Measurements from ENCODE around the gene POLE3.

DNA sequence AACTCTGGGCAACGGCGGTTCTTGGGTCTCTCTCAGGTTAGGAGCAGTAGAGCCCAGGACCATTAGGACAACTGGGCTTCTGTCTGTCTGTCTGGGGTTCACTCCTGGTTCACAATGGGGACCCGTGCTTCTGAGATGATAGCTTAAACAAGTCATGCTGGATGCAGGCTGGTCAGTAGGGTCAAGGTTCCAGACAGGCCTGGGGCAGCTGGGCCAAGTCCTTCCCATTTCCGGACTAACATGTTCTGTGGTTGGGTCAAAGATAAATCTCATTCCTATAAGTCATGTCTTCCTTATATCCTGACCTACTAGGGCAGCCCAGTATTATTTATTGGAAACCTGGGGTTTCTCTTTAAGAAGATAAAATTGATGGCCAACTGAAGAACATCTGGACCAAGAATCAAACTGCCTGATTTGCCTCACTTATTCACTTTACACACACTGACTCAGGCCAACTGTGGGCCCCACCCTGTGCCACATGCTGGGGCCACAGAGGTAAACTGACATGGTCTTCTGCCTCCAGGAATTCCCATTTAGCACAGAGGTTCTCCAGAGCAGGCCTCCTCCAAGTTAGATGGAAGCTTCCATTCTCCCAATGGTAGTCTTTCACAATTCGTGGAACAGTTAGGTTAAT, 42.0 kb downstream of the POLE3 start:
- no peak for TF ChIP-seq POLR2AphosphoS5 (IDR thresholded peaks at IDR 0.05; ENCODE audit: insufficient read depth, low read depth, low read length)
- TF ChIP-seq CTCF (IDR thresholded peaks at IDR 0.05; ENCODE audit: extremely low read depth in 1 of 2, insufficient read depth in 1 of 2, low read depth in 1 of 2, low read length in 2 of 2) = no peak
- no peak for TF ChIP-seq POLR2A (IDR thresholded peaks at IDR 0.05; ENCODE audit: low read depth, low read length)
- TF ChIP-seq EZH2 (IDR thresholded peaks at IDR 0.05; ENCODE audit: borderline replicate concordance, low read depth, low read length, severe bottlenecking) = no peak
- TF ChIP-seq, protein P1, sequence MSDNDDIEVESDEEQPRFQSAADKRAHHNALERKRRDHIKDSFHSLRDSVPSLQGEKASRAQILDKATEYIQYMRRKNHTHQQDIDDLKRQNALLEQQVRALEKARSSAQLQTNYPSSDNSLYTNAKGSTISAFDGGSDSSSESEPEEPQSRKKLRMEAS (IDR thresholded peaks at IDR 0.05; ENCODE audit: insufficient read depth, insufficient read length) = no peak
